ENCODE data around the gene ARHGAP8.
"Not testable (repeated sequence)": the region's sequence is repeated elsewhere in the genome, so short reads cannot be mapped to it uniquely, and the experiment has no call there.

Gene ARHGAP8

GRCh38 chr22:44890416-44891292 lies 138.3 kb downstream of the ARHGAP8 start:
- no peak for DNase-seq

- no peak for DNase-seq
These were observed 138.9 kb downstream of the ARHGAP8 start for GRCh38 chr22:44891293-44891747.

GRCh38 chr22:44891791-44892190 lies 139.4 kb downstream of the ARHGAP8 start:
- DNase-seq: no peak

- no peak for DNase-seq
These were observed 139.9 kb downstream of the ARHGAP8 start for GRCh38 chr22:44892243-44892642.

GRCh38 chr22:44892803-44893730 lies 140.7 kb downstream of the ARHGAP8 start:
- no peak for DNase-seq

- DNase-seq: no peak
These were observed 141.3 kb downstream of the ARHGAP8 start for GRCh38 chr22:44893731-44894080.

- DNase-seq: no peak
These were observed 141.9 kb downstream of the ARHGAP8 start for GRCh38 chr22:44894321-44894720.

GRCh38 chr22:44894782-44895181 lies 142.4 kb downstream of the ARHGAP8 start:
- no peak for DNase-seq

- no peak for DNase-seq
These were observed 143.1 kb downstream of the ARHGAP8 start for GRCh38 chr22:44895296-44896055.

GRCh38 chr22:44898236-44898635 lies 145.9 kb downstream of the ARHGAP8 start:
- no peak for DNase-seq

- DNase-seq: no peak
These were observed 148.9 kb downstream of the ARHGAP8 start for GRCh38 chr22:44901301-44901700.

GRCh38 chr22:44903164-44903563 lies 150.8 kb downstream of the ARHGAP8 start:
- DNase-seq: not testable (repeated sequence)

- not testable (repeated sequence) for DNase-seq
These were observed 152.2 kb downstream of the ARHGAP8 start for GRCh38 chr22:44904492-44905152.

GRCh38 chr22:44906248-44906936 lies 154.0 kb downstream of the ARHGAP8 start:
- DNase-seq: no peak

GRCh38 chr22:44906999-44907644 lies 154.7 kb downstream of the ARHGAP8 start:
- no peak for DNase-seq

- no peak for DNase-seq
These were observed 155.7 kb downstream of the ARHGAP8 start for GRCh38 chr22:44907765-44908737.

- no peak for DNase-seq
These were observed 156.9 kb downstream of the ARHGAP8 start for GRCh38 chr22:44909241-44909640.
